ENCODE measurements around the gene LHX1. TPM values are rescaled to one million over a fixed set of nuclear protein-coding genes. Genes with fewer than 3 reads are reported as not detected.

The LHX1 gene
- total and polyA plus RNA-seq, 7 donors, result not detected

- Histone ChIP-seq H3K36me3 (ENCODE audit: insufficient read depth in 1 of 2, low read depth in 1 of 2) (no peaks in the 10 kb centered on the region), H3K4me3 (no peak overlapping the region), H3K9me3 (no peaks in the 10 kb centered on the region), H3K27ac (no peak overlapping the region), H3K27me3 (ENCODE audit: insufficient read depth in 3 of 3, low read length in 2 of 3) (no peaks in the 10 kb centered on the region), H3K4me1 (peaks cover 6% of the 10 kb centered on the region)
- 76 to 83% (median 82%) methylated on average over 11 of the region's 11 CpGs for WGBS, 3 donors
- intact Hi-C loops (cut with DNase I), result no loop called here
- DNase-seq, result no peak
- ATAC-seq, result no peak
- no peak for TF ChIP-seq CTCF (IDR thresholded peaks at IDR 0.05)
Observed at GRCh38 chr17:36978810-36979564, 41.7 kb downstream of the LHX1 start.

DNA sequence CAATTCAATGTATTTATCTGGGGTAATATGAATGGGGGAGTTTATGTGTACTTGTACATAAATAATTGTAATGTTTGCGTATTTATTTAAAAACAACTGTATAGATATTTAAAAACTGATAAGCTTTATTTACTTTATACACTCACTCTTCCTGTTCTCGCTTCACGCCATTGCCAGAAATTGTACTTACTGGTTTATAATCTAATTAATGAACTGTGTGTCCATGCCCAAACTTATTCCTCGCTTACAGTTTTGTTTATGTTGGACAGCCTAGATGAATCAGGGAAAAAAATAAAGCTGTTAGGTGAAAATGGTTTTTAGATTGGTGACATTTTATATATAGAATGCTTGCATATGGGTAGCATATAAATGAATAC is 42.3 kb downstream of the LHX1 start:
- ATAC-seq, result no peak
- intact Hi-C loops (cut with DNase I), result no loop called here
- WGBS, 3 donors, result 86 to 93% (median 93%) methylated on average over 4 of the region's 4 CpGs

GRCh38 chr17:36980280-36980761 is 43.0 kb downstream of the LHX1 start:
- 23 to 31% (median 28%) methylated on average over 2 of the region's 2 CpGs for WGBS, 3 donors
- no peak for ATAC-seq
- intact Hi-C loops (cut with DNase I), result no loop called here

More for the DNA sequence above, 42.3 kb downstream of the LHX1 start:
- TF ChIP-seq CTCF (IDR thresholded peaks at IDR 0.05), result no peak
- H3K4me1 ChIP-seq, result peaks cover 6% of the 10 kb centered on the region
- H3K36me3 ChIP-seq (ENCODE audit: insufficient read depth in 1 of 2, low read depth in 1 of 2), result no peaks in the 10 kb centered on the region
- H3K27me3 ChIP-seq (ENCODE audit: insufficient read depth in 3 of 3, low read length in 2 of 3), result no peaks in the 10 kb centered on the region
- H3K27ac ChIP-seq, result no peak overlapping the region
- no peak for DNase-seq
- no peaks in the 10 kb centered on the region for H3K9me3 ChIP-seq
- no peak overlapping the region for H3K4me3 ChIP-seq

GRCh38 chr17:36983618-36984017 is 46.3 kb downstream of the LHX1 start:
- peaks cover 0 to 27% of the 10 kb centered on the region in 2 donors for H3K36me3 ChIP-seq (ENCODE audit: insufficient read depth in 1 of 2, low read depth in 1 of 2)

More at GRCh38 chr17:36980280-36980761, 43.0 kb downstream of the LHX1 start:
- H3K27me3 ChIP-seq (ENCODE audit: insufficient read depth in 3 of 3, low read length in 2 of 3), result no peaks in the 10 kb centered on the region
- TF ChIP-seq CTCF (IDR thresholded peaks at IDR 0.05), result no peak
- H3K4me1 ChIP-seq, result peaks cover 6% of the 10 kb centered on the region
- H3K9me3 ChIP-seq, result no peaks in the 10 kb centered on the region
- no peak overlapping the region for H3K4me3 ChIP-seq
- H3K36me3 ChIP-seq (ENCODE audit: insufficient read depth in 1 of 2, low read depth in 1 of 2), result no peaks in the 10 kb centered on the region
- DNase-seq, result no peak
- no peak overlapping the region for H3K27ac ChIP-seq

More at GRCh38 chr17:36983618-36984017, 46.3 kb downstream of the LHX1 start:
- intact Hi-C loops (cut with DNase I), result no loop called here
- no peak for DNase-seq
- peaks cover 6% of the 10 kb centered on the region for H3K4me1 ChIP-seq
- no peak overlapping the region for H3K4me3 ChIP-seq
- ATAC-seq, result no peak
- H3K27ac ChIP-seq, result no peak overlapping the region
- TF ChIP-seq CTCF (IDR thresholded peaks at IDR 0.05), result no peak
- H3K27me3 ChIP-seq (ENCODE audit: insufficient read depth in 3 of 3, low read length in 2 of 3), result no peaks in the 10 kb centered on the region
- no peaks in the 10 kb centered on the region for H3K9me3 ChIP-seq

Data from psoas muscle (tissue), 8 donors.